Activated CD4-positive, CD25-positive, alpha-beta regulatory T cell treated with anti-CD3 and anti-CD28 coated beads, Interleukin-2, amount 50 U/mL, for 16 hours (primary cell): ENCODE measurements around the gene GLRX.
"Not testable (repeated sequence)": the region's sequence is repeated elsewhere in the genome, so short reads cannot be mapped to it uniquely, and the experiment has no call there.

Experiments used
- DNase-seq: peaks from one replicate; pipeline ENCODE4 v3.0.0-alpha.2; 2020; ENCODE audit warnings: low read depth, low spot score

The GLRX gene

GRCh38 chr5:95826949-95827891 lies 4.7 kb upstream of the GLRX start:
- DNase-seq = no peak

DNA sequence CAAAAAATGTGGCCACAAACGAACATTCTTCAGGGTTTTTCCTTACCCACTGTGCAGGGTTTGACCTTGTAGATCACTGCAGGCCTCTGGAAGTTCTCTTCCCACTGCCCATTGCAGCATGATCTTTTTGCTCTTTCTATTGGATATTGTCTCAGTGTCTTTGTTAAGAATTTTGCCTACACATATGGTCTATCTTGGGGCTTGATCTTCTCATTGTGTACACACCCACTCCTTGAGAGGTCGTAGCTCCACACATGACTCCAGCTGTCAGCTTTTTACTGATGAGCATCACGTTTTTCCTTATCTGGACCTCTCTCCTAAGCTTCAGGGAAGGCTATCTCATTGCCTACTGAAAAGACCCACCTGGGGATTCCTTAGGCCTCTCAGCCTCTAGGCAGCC lies 3.0 kb upstream of the GLRX start:
- DNase-seq = no peak

DNA sequence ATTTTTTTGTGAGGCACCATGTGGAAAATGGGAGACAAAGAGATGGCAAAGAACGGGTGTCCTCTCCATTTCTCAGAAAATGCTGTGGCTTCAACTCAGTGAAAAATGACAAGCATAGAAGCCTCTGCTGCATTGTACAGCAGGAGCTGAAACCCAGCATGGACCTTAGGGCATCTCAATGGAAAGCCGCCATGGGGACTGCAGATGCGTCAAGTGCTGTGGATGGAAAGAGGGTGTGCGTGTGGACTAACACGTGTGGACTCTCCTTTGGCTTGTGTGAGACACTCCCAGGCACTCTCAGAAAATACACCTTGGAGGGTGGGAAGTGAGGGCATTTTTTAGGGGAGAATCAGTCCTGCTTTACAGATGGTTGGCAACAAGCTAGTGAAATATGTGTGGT lies 2.2 kb upstream of the GLRX start:
- no peak for DNase-seq

GRCh38 chr5:95823738-95824609 lies 1.4 kb upstream of the GLRX start:
- DNase-seq = peak; percentile 38

- DNase-seq = no peak
These were observed 752 bp upstream of the GLRX start for GRCh38 chr5:95823218-95823737.

DNA sequence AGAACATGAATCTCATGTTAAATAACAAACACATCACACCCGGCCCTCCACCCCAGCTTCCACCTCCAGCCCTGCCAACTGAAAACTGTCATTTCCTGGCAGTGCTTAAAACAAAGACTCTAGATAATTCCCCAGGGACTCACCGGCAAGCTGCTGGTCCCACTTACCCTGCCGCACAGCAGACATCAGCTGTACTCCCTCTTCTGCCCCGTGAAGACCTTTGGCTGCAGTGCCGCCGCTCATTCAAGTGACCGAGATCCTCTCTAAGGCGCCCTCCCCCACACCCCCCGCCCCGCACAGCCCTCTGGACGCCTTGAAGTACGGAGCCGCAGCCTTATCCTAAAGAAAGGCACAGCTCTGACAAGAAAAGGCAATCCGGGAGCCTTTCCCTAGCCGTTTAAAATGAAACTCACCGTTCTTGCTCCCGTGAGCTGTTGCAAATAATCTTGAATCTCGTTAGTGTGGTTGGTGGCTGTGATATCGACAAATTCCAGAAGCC lies 434 bp downstream of the GLRX start:
- no peak for DNase-seq

DNA sequence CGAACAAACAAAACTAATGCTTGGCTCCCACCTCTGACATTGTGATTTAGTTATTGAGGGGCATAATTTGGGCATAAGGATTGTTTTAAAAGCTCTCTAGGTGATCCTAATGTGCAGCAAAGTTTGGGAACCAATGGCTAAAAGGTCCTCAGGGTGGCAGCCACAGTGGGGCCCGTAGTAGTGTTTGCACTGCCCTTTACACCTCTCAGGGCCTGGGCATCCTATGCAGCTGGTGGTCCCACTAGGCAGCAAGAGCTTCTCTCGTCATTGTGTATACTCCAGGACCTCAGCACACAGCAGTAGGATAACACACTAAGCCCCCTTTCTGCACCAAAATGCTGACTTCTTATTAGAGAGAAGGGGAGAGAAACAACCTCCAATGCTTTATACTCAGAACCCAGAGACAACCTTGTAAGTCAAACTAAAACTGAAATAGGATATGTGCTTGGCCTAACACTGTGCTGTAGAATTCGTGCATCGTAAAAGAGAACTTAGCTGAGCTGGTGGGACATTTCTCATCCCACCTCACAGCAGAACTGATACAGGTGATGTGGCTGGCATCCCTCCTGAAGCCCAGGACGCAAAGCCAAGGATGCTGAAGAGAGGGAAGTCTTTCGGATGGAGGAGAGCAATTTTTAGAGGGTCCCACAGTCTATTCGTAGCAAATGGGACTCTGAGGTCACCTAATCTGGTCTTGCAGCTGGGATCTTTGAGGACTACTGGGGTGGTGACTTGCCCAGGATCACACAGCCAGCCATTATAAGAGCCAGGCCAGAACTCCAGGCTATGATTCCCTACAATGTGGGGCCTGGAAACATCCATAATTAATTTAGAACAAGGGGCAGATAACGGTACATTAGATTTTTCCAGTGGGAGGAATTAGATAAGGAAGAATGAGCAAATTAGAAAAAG lies 1.2 kb downstream of the GLRX start:
- no peak for DNase-seq

DNA sequence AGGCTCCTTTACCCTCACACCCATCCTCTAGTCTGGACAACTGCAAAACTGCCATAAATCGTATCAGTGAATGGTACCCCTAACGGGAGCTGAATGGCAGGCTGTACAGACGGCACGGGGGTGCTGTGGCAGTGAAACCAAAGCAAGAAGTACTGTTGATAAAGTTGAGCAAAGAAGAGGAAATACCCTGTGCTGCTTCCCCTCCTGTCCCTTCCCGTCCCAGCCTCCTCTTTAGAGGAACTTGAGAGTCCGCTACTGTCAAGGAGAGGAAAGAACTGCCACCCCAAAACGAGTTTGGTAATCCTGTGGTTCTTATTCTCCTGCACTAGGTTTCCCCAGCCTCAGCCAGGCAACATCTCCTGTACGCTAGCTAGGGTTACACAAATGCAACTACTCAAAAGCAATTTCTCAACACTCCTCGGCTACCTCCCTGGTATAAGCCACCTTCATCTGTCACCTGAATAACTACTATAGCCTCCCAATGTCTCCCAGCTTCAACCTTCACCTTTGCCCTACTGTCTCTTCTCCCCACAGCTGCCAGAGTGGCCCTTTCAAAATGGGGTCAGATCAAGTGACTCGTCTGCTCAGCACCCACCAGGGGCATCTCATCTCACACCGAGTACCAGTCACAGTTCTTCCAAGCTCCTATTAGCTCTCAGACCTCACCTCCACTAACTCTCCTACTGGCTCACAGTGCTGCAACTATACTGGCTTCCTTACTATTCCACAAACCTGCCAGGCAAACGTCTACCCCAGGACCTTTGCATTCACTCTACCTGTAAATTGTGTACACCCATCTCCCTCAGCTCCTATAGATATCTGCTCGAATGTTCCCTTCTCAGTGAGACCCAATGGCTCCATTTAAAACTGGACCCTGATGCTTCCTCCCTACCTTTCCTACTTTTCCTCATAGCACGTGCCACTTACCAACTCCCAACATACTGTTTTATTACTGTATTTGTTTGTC lies 4.1 kb downstream of the GLRX start:
- DNase-seq = no peak

DNA sequence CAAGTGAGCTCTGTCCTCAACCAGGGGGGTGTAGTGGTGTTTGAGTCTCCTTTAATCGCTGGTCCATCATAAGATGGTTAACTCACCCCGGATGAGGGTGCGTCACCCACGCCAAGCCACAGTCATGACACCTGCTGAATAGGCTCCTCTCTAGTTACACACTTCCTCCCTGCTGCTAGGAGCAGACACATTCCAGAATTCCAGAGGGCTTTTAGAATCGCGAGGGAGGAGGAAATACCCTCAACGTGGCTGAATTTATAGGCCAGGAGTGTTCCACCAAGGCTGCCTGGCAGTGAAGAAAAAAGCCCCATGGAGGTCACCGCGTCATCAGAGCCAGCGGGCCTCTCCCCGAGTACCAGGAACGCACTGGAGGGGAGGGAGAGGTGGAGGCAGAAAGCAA lies 5.1 kb downstream of the GLRX start:
- no peak for DNase-seq

- no peak for DNase-seq
These were observed 5.8 kb downstream of the GLRX start for GRCh38 chr5:95816776-95817175.

GRCh38 chr5:95816341-95816740 lies 6.2 kb downstream of the GLRX start:
- DNase-seq = no peak

- DNase-seq = no peak
These were observed 7.3 kb downstream of the GLRX start for GRCh38 chr5:95815155-95815729.

DNA sequence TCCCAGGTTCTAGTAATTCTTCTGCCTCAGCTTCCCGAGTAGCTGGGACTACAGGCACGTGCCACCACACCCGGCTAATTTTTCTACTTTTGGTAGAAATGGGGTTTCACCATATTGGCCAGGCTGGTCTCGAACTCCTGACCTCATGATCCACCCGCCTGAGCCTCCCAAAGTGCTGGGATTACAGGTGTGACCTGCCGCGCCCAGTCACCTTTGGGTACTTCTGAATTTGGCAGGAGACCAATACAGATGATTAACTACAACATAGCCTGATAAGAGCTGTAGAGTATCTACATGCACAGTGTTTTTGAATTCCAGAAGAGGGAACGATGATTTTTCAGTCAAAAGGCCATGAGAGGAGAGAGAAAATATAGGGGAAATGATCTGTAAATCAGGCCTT lies 9.5 kb downstream of the GLRX start:
- DNase-seq = not testable (repeated sequence)

GRCh38 chr5:95812074-95812471 lies 10.5 kb downstream of the GLRX start:
- DNase-seq = no peak

DNA sequence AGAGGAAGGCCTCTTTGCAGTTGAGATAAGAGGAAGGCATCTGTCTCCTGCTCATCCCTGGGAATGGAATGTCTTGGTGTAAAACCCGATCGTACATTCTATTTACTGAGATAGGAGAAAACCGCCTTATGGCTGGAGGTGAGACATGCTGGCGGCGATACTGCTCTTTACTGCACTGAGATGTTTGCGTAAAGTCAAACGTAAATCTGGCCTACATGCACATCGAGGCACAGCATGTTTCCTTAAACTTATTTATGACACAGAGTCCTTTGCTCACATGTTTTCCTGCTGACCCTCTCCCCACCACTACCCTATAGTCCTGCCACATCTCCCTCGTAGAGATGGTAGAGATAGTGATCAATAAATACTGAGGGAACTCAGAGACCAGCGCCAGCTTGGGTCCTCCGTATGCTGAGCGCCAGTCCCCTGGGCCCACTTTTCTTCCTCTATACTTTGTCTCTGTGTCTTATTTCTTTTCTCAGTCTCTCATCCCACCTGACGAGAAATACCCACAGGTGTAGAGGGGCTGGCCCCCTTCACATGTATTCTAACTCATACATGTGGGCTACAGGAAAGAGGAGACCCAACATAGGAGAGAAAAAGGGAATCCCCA lies 11.0 kb downstream of the GLRX start:
- DNase-seq = not testable (repeated sequence)

- DNase-seq = not testable (repeated sequence)
These were observed 11.5 kb downstream of the GLRX start for GRCh38 chr5:95811126-95811423.

GRCh38 chr5:95810305-95811125 lies 12.0 kb downstream of the GLRX start:
- no peak for DNase-seq

- DNase-seq = no peak
These were observed 13.0 kb downstream of the GLRX start for GRCh38 chr5:95809414-95809960.
